HUES6 (cell line): ENCODE measurements around the gene SPARCL1.
"Not testable (repeated sequence)": the region's sequence is repeated elsewhere in the genome, so short reads cannot be mapped to it uniquely, and the experiment has no call there.

Experiments used
- H3K27ac ChIP-seq: 2 replicates; pipeline ENCODE4 v1.7.0; 2013; ENCODE audit warnings: low read depth, mild to moderate bottlenecking, low read length, inconsistent platforms
- H3K27me3 ChIP-seq: 2 replicates; pipeline ENCODE4 v1.6.1; 2013; ENCODE audit warnings: low read length; ENCODE audit not compliant: control insufficient read depth, insufficient read depth
- H3K36me3 ChIP-seq: 2 replicates; pipeline ENCODE4 v1.6.1; 2013; ENCODE audit warnings: low read length; ENCODE audit not compliant: control insufficient read depth, insufficient read depth
- H3K4me1 ChIP-seq: 2 replicates; pipeline ENCODE4 v1.6.1; 2013; ENCODE audit warnings: low read length; ENCODE audit not compliant: control insufficient read depth, insufficient read depth
- H3K4me3 ChIP-seq: 2 replicates; pipeline ENCODE4 v1.5.1; 2013; ENCODE audit warnings: low read depth, low read length
- H3K9ac ChIP-seq: one replicate; pipeline ENCODE4 v1.6.1; 2013; ENCODE audit warnings: mild to moderate bottlenecking, low read length
- H3K9me3 ChIP-seq: 2 replicates; pipeline ENCODE4 v1.6.1; 2013; ENCODE audit warnings: low read depth, low read length; ENCODE audit not compliant: control insufficient read depth, insufficient read depth

SPARCL1 gene, protein sequence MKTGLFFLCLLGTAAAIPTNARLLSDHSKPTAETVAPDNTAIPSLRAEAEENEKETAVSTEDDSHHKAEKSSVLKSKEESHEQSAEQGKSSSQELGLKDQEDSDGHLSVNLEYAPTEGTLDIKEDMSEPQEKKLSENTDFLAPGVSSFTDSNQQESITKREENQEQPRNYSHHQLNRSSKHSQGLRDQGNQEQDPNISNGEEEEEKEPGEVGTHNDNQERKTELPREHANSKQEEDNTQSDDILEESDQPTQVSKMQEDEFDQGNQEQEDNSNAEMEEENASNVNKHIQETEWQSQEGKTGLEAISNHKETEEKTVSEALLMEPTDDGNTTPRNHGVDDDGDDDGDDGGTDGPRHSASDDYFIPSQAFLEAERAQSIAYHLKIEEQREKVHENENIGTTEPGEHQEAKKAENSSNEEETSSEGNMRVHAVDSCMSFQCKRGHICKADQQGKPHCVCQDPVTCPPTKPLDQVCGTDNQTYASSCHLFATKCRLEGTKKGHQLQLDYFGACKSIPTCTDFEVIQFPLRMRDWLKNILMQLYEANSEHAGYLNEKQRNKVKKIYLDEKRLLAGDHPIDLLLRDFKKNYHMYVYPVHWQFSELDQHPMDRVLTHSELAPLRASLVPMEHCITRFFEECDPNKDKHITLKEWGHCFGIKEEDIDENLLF

DNA sequence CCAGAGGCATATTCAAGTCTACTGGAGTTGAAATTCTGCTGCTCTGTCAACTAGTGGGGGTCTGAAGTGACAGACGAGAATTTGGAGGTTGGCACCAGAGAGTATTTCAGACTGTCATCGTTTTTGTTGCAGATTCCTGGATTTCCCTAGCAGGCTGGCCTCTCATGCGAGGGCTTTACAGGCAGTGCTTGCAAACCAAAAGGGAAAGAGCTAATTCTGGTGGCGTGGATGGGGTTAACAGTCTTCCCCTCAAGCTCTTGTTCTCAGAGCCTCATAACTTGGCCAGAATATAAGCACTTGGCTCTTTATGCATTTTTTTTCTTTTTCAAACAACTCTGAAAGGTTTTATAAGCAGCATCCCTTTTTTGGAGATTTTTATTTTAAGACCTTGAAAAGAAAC lies at the start of gene SPARCL1:
SPARCL1 (minus strand) TSS at position 190 of the 400 bp plus-strand sequence. CDS start 29,802 bp downstream, outside the sequence.
- H3K27me3 ChIP-seq = no peaks in the 10 kb centered on the region
- no peaks in the 10 kb centered on the region for H3K36me3 ChIP-seq
- H3K4me1 ChIP-seq = peaks cover 17% of the 10 kb centered on the region
- H3K27ac ChIP-seq = no peak within 1 kb of the TSS
- no peak within 1 kb of the TSS for H3K4me3 ChIP-seq
- H3K9ac ChIP-seq = no peak within 1 kb of the TSS
- peaks cover 10% of the 10 kb centered on the region; the same call in 1 of the 2 replicates for H3K9me3 ChIP-seq

DNA sequence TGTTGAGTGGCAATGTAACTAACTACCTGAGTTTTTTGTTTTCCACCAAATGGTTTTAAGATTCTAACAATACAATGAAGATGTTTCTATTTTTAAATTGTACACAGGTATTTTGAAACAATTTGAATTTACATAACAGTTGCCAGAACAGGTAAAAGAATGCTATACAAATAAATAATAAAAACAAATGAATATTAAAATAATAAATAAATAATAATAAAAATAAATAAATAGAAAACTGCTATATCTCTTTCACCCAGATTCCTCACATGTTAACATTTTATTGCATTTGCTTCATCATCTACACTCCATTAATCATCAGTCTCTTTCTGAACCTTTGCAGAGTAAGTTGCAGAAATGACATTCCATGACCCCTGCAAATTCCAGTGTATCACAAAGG lies 46.8 kb upstream of the SPARCL1 start:
- Histone ChIP-seq H3K4me3 (no peak overlapping the region), H3K9ac (no peak overlapping the region), H3K27me3 (no peaks in the 10 kb centered on the region), H3K4me1 (no peaks in the 10 kb centered on the region), H3K9me3 (no peaks in the 10 kb centered on the region), H3K36me3 (no peaks in the 10 kb centered on the region), H3K27ac (no peak overlapping the region)

DNA sequence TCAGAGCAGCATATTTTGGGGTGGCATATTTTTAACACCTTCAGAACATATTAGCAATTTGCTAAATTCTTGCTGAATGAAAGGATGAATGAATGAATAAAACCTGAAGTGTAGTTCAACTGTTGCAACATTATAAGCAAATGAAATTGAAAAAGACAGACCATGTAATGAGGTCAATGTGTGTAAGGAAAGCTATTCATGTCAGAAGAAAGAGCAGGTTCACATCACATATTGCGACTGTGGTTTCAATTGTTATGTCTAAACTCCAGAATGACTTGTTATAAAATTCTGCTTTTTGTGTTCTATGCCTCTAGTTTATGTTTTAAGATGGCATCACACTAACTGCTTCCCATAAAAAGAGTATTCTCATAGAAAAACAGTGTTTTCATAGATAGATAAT lies 46.2 kb upstream of the SPARCL1 start:
- no peak overlapping the region for H3K4me3 ChIP-seq
- H3K27me3 ChIP-seq = no peaks in the 10 kb centered on the region
- H3K9me3 ChIP-seq = no peaks in the 10 kb centered on the region
- H3K27ac ChIP-seq = no peak overlapping the region
- no peaks in the 10 kb centered on the region for H3K4me1 ChIP-seq
- H3K9ac ChIP-seq = no peak overlapping the region
- no peaks in the 10 kb centered on the region for H3K36me3 ChIP-seq

DNA sequence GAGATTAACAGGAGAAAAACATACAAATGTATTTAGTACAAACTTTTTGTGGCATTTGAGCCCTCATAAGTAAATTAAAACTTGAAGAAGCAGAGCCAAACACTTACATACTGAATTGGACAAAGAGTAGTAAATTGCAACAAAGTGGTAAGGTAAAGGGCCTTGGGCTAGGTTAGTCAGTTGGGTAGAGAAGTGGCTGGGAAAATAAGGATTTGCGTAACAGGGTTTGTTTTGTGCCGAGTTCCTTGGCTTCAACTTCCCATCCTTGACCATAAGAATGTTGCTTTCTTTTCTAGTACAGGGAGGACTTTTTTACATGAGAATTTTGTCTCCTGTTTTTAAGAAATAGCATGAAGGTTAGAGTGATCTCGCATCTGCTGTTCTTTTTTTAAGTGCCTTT lies 45.8 kb upstream of the SPARCL1 start:
- Histone ChIP-seq H3K36me3 (no peaks in the 10 kb centered on the region), H3K27ac (no peak overlapping the region), H3K9me3 (no peaks in the 10 kb centered on the region), H3K9ac (no peak overlapping the region), H3K4me1 (no peaks in the 10 kb centered on the region), H3K4me3 (no peak overlapping the region), H3K27me3 (no peaks in the 10 kb centered on the region)

DNA sequence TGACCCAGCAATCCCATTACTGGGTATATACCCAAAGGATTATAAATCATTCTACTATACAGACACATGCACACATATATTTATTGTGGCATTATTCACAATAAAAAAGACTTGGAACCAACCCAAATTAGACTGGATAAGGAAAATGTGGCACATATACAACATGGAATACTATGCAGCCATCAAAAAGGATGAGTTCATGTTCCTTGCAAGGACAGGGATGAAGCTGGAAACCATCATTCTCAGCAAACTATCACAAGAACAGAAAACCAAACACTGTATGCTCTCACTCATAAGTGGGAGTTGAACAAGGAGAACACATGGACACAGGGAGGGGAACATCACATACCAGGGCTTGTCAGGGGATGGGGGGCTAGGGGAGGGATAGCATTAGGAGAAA lies 45.2 kb upstream of the SPARCL1 start:
- not testable (repeated sequence) for H3K27me3 ChIP-seq, H3K36me3 ChIP-seq

DNA sequence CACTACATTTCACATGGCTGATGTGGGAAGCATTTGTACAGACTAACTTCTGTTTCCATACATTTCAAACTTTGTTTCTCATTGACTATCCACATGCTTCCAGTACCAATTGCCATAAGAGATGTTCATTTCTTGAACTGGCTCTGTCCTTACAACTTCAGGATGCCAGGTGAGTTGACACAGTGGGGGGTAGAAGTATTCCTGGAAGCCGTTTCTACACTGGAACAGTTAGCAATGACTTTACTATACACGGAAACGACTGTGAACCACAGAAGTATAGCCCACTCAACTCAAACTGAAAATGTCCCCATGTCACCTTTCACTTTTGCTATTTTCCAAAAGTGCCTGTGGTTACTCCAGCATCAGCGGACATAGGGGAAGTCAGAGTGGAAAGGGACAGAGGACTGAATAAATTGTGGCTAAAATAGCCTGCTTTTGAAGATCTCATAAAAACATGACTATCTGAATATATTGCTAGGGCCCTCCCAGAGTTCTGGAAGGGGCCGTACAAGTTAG lies 41.2 kb upstream of the SPARCL1 start:
- H3K36me3 ChIP-seq = no peaks in the 10 kb centered on the region
- H3K27me3 ChIP-seq = no peaks in the 10 kb centered on the region
- no peak overlapping the region for H3K27ac ChIP-seq
- no peak overlapping the region for H3K9ac ChIP-seq
- H3K4me3 ChIP-seq = no peak overlapping the region
- no peaks in the 10 kb centered on the region for H3K4me1 ChIP-seq
- no peaks in the 10 kb centered on the region for H3K9me3 ChIP-seq

More for the DNA sequence above, 45.2 kb upstream of the SPARCL1 start:
- not testable (repeated sequence) for H3K27ac ChIP-seq, H3K9me3 ChIP-seq, H3K9ac ChIP-seq, H3K4me1 ChIP-seq, H3K4me3 ChIP-seq

DNA sequence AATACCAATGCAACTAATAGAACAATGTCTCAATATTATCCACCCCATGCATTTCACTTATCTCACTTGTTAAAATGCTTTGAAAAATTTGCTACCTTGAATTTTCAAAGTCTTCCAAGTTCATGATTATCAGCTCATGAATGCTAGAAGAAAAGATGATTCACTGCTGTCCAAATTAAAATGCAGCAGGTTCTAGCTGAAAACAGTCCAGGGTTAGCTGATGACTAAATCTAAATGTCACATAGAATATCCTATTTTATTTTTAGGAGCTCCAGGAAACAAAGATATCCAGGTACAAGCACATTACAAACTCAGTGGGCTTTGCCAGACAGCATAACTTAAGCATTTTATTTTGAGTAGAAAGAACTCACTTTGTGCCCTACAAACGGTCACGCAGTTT lies 38.0 kb upstream of the SPARCL1 start:
- Histone ChIP-seq H3K27ac (no peak overlapping the region), H3K9me3 (no peaks in the 10 kb centered on the region), H3K36me3 (no peaks in the 10 kb centered on the region), H3K4me1 (no peaks in the 10 kb centered on the region), H3K9ac (no peak overlapping the region), H3K27me3 (no peaks in the 10 kb centered on the region), H3K4me3 (no peak overlapping the region)

DNA sequence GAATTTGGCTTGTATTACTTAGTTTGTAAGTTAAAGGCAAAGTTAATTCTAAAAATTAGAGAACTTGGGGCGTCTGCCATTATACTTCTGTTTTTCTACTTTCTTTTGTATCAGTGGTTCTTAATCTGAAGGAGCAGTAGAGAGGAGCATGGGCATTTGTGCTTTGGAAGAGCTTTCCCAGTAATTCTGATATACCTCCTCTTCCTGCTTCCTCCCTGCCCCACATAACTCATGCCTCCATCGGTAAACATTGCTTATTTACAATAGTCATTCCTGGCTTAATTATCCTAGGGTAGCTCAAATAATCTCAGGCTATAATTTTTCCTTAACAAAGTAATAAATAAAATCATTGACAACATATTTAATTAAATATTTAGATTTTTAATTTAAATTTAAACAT lies 37.1 kb upstream of the SPARCL1 start:
- H3K36me3 ChIP-seq = no peaks in the 10 kb centered on the region
- H3K4me3 ChIP-seq = no peak overlapping the region
- no peak overlapping the region for H3K27ac ChIP-seq

DNA sequence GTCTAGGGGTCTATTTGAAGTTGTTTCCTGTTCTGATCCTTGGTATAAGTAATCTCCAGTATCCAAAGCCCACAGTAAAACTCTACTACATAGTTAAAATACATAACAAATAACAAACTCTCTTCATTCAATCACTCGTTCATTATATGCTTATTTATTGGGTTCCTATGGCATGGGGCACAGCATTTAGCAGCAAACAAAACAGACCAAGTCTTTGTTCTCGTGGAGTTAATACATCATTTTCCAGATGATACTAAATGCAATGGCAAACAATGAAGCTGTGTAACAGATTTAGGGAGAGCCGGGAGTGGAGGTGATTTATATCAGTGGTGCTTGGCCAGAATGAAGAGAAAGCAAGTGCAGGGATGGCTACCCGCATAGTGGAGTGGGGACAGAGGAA lies 36.6 kb upstream of the SPARCL1 start:
- H3K27ac ChIP-seq = no peak overlapping the region

More for the DNA sequence above, 37.1 kb upstream of the SPARCL1 start:
- H3K4me1 ChIP-seq = no peaks in the 10 kb centered on the region
- H3K9ac ChIP-seq = no peak overlapping the region
- H3K27me3 ChIP-seq = no peaks in the 10 kb centered on the region
- no peaks in the 10 kb centered on the region for H3K9me3 ChIP-seq

DNA sequence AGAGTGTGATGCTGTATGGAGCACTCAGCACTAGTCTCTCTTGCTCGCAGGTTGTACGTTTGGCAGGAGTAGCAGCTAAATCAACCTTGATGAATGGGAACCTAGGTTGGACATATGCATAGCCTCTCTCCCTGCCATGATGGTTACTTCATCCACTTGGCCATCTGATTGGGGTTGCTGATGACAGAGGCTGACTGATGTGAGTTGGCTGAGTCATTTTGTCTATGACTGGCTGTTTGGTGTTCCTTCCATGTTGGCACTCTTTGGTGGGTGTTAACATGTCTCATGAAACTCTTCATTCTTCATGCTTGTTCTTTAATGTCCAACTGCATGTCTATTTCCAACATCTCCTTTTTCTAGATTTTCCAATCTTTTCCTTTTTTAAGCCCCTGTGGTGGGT lies 31.6 kb upstream of the SPARCL1 start:
- no peaks in the 10 kb centered on the region for H3K9me3 ChIP-seq
- H3K4me3 ChIP-seq = no peak overlapping the region
- H3K4me1 ChIP-seq = peaks cover 6% of the 10 kb centered on the region; the same call in 1 of the 2 replicates
- H3K36me3 ChIP-seq = no peaks in the 10 kb centered on the region
- H3K27me3 ChIP-seq = no peaks in the 10 kb centered on the region
- no peak overlapping the region for H3K27ac ChIP-seq
- no peak overlapping the region for H3K9ac ChIP-seq

More for the DNA sequence above, 36.6 kb upstream of the SPARCL1 start:
- no peaks in the 10 kb centered on the region for H3K36me3 ChIP-seq
- H3K9me3 ChIP-seq = no peaks in the 10 kb centered on the region
- H3K4me1 ChIP-seq = no peaks in the 10 kb centered on the region
- no peak overlapping the region for H3K4me3 ChIP-seq
- H3K27me3 ChIP-seq = no peaks in the 10 kb centered on the region
- H3K9ac ChIP-seq = no peak overlapping the region
